ENCODE data around the gene FBXO7.
"Not testable (repeated sequence)": the region's sequence is repeated elsewhere in the genome, so short reads cannot be mapped to it uniquely, and the experiment has no call there.

The FBXO7 gene

GRCh38 chr22:32474635-32475467 lies at the start of gene FBXO7:
FBXO7 (plus strand) TSS chr22:32474811; CDS start chr22:32475003, 192 bp downstream.
- DNase-seq (ENCODE audit: low read depth in 2 of 2) = peak; percentile 79 to 83

DNA sequence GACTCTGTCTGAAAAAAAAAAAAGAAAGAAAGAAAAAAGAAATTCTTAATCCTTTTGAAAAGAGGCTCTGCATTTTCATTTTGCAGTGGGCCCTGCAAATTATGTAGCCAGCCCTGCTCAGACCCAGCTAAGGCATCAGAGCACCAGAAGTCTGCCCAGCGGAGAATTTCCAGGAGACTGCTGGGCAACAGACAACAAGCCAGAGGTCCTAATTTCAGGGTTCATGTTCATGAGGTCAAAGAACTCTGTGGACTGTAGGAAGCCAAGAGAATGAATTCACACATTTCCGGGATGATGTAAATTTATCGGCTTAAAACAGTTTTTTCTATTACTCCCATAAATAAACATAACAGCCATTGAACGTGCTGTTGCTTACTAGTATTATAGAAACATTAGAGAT lies 47.7 kb upstream of the FBXO7 start:
- no peak for DNase-seq (ENCODE audit: low read depth in 2 of 2)

- no peak for DNase-seq (ENCODE audit: low read depth in 2 of 2)
Measured at GRCh38 chr22:32430352-32430751, 44.3 kb upstream of the FBXO7 start.

DNA sequence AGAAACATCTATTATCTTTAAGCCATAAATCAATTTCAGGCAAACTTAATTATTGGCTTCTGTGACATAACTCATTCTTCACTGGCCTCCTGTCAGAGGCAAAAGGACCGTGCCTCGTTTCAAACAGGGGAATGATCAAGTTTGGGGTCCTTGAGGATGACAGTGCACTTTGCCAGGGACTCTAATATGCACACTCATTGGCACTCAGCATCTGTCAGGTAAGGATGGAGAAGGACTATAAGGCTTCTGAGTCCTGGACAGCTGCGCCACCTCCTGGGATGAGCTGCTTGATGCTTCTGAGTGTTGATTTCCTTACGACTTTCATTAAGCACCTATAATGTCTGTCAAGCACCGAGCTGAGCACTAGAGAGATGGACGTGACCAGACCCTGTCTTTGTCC lies 30.5 kb upstream of the FBXO7 start:
- no peak for DNase-seq (ENCODE audit: low read depth in 2 of 2)

DNA sequence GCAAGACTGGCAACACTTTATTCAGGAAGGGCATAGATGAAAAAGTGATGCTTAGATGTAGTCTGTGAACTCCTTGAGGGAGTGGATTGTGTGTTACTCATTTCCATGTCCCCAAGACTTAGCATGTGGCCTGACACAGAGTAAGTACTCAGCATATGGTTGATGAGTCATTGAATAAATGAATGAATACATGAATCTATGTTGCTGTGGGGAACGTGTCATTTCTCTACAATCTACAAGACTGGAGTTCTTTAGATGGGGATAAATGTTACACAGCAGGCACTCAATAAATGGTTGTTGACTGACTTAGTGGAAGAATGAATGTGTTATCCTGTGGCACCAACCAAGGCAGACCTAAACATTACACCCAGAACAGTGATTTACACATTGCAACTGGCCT lies 28.3 kb upstream of the FBXO7 start:
- DNase-seq (ENCODE audit: low read depth in 2 of 2) = no peak

DNA sequence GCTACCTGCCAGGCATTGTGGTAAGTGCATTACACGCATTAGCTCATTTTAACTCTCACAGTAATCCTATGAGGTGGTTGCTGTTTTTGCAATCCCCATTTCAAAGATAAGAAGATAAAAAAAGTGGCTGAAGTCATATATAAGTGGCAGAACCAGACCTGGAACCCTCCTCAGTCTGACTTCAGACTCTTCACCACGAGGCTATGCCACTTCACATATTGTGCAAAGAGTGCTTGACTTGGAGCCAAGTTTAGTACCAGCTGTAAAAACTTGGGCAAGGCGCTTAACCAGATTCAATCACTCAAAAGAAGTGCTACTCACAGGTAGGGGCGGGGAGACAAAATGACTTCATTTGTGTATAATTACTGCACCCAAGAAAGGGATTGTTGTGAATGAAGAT lies 25.6 kb upstream of the FBXO7 start:
- no peak for DNase-seq (ENCODE audit: low read depth in 2 of 2)

DNA sequence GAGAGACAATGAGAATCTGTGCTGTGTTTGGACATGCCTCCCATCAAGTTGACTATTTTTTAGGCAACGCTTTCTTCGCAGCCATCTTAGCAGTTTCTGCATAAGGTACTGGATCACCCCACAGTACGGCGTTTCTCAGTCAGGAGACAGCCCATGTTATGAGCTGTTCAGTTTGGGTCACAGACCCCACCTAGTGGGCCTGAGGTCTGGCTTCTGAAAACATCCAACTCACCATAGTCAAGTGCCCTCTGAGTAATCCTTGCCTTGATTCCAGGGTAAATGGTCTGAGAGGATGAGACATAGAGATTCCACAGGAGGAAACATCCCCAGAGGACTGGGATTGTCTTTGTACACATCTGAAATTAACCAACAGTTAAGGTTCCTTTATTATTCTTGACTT lies 17.6 kb upstream of the FBXO7 start:
- no peak for DNase-seq (ENCODE audit: low read depth in 2 of 2)

GRCh38 chr22:32462452-32462851 lies 12.2 kb upstream of the FBXO7 start:
- no peak for DNase-seq (ENCODE audit: low read depth in 2 of 2)

GRCh38 chr22:32465661-32466060 lies 8.9 kb upstream of the FBXO7 start:
- no peak for DNase-seq (ENCODE audit: low read depth in 2 of 2)

DNA sequence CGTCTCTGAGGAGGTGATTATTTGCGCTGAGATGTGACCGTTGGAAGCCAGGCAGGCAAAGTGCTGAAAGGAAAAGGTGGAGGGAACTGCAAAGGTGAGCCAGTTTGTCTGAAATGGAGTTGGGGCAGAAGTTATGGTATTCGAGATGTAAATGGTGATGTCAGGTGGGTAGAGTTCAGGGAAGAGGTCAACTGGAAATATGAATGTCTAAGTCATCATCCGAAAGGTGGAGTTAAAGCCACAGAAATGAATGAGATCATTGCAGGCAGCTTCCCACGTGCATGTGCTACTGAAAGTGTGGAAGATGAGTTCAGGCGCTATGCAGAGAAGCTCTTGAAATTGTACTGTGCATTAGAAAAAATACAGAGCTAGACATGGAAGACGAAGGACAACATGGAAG lies 8.1 kb upstream of the FBXO7 start:
- no peak for DNase-seq (ENCODE audit: low read depth in 2 of 2)

DNA sequence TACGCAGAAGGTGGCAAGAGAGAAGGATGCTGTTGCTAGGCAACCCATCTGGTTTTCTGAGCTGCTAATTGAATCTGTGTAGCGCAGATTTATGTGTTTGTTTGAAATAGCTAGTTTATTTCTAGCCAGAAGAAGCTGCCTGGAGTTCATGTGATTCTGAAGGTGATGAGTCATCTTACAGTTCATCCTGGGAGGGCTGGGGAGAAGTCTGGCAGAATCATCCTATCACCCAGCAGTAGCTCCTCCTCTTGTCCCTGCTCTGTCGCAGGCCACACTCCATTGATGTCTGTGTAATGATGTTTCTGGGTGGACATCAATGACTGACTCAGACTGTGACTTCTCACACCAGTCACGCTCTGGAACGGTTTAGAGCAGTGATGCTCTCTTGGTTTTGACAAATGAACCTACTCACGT lies 4.8 kb upstream of the FBXO7 start:
- no peak for DNase-seq (ENCODE audit: low read depth in 2 of 2)

DNA sequence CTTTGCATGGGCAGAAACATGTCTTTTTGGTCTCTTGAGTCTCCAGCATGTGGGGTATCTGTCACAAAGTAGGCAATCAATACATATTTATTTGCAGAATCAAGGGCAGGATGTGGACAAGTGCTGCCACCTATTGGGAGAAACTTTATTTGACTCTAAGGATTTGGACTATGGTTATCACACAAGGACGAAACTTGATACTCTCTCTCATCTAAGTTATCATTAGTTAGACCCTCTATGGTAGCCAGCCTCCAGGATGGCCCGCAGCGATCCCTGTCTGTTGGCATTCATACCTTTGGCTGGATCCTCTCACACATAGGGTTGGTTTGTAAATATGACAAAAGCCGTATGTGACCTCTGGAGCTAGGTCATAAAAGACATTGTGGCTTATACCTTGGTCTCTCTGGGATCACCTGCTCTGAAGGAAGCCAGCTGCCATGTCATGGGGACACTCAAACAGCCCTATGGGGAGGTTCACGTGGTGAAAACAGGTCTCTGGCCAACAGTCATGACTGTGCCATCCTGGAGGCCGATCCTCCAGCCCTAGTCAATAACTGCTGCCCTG lies 1.1 kb upstream of the FBXO7 start:
- peak in 1 of 2 donors; percentile 42 for DNase-seq (ENCODE audit: low read depth in 2 of 2)

DNA sequence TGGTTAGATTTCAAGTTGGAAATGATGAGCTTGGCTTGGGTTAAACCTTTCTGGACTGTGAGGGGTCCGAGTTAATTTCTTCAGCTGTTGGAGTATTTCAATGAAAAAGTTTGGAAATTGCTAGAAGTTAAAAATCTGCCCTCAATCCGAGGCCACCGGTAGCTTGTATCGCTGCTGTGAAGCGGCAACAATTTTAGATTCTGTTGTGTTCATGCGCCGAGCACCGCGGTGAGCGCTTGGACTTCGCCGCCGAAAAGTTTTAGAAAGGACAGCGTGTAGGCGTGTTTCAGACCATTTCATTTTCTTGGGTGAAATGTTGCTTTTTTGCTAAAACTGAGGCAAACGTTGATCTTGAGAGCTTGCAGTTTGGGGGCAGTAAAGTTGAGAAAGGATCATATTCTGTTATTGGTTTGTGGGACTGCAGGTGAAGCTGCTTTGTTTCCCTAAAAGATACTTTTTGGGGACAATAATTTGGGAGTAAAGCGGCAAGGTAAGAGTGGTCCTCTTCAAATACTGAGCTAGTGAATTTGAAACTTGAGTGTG lies 928 bp downstream of the FBXO7 start:
- no peak for DNase-seq (ENCODE audit: low read depth in 2 of 2)

DNA sequence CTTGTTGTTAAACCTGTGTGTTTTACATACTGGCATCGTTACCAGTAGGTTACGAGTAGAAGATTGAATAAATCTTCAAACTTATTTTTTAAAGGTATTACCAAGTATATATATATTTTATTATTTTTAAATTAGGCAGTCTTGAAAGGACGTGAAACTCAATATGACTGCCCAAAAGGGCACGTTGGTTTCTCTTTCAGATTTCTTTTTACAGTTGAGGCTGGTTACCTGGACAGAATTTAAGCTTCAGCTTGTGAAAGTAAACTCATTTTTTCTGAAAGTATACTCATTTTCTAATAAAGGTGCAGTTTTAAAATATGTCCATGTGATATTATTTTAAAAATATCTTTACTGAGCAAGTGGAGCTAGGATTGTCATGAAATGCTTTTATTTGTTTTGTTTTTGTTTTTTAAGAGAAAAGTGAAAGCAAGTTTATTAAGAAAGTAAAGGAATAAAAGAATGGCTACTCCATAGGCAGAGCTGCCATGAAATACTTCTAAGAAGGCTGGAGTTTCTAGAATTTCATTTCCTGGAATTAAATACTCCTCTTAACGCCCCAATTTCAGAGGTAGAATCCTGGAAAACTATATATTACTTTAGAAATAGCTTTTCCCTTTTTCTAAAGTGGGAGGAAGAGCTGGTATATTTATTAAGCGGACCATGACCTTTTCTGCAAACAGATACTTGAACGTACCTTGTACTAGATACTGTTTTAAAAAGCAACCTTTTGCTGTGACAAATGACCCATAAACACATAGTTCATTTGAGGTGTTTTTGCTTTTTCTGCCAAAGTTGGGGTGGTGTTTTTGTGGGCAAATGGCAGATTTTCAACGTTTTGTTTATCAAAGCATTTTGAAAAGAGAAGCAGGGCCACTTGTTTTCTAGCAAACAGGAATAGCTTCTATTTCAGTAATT lies 1.9 kb downstream of the FBXO7 start:
- DNase-seq (ENCODE audit: low read depth in 2 of 2) = no peak

DNA sequence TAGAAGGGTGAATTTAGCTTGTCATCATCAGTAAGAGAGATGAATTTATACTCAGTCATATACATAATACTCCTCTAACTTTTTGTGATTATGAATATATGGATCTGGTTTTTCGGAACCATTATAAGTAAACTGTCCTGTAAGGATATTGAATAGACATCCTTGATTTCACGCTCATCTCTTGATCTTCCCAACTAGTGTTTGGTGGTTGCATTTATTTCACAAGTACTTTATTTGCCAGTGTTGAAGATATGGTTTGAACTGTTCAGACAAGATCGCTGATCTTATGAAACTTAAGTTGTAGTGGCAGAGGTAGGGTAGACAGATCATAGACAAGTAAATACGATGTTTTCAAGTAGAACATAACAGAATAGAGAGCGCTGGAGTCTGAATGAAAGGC lies 3.0 kb downstream of the FBXO7 start:
- DNase-seq (ENCODE audit: low read depth in 2 of 2) = no peak

GRCh38 chr22:32478552-32478951 lies 3.9 kb downstream of the FBXO7 start:
- not testable (repeated sequence) for DNase-seq (ENCODE audit: low read depth in 2 of 2)

GRCh38 chr22:32478994-32479393 lies 4.4 kb downstream of the FBXO7 start:
- DNase-seq (ENCODE audit: low read depth in 2 of 2) = no peak

DNA sequence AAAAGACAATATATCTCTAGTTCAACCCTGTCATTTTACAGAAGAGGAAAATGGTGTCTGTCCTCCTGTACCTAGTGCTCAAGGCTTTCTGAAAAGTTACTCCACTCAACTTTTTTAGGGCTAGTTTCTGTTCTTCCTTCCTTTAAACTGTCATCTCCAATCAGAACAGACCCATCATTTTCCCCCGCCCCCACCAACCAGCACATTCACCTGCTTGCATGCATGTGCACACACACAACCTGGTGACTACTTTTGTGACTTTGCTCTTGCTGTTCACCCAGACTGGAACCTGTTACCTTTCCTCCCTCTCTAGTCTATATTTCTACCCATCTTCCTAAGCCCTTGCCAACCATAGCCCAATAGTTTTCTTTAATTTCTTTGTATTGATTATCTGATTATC lies 5.6 kb downstream of the FBXO7 start:
- DNase-seq (ENCODE audit: low read depth in 2 of 2) = peak in 1 of 2 donors; percentile 17

- DNase-seq (ENCODE audit: low read depth in 2 of 2) = peak in 1 of 2 donors; percentile 17
Measured at GRCh38 chr22:32482708-32483107, 8.1 kb downstream of the FBXO7 start.

DNA sequence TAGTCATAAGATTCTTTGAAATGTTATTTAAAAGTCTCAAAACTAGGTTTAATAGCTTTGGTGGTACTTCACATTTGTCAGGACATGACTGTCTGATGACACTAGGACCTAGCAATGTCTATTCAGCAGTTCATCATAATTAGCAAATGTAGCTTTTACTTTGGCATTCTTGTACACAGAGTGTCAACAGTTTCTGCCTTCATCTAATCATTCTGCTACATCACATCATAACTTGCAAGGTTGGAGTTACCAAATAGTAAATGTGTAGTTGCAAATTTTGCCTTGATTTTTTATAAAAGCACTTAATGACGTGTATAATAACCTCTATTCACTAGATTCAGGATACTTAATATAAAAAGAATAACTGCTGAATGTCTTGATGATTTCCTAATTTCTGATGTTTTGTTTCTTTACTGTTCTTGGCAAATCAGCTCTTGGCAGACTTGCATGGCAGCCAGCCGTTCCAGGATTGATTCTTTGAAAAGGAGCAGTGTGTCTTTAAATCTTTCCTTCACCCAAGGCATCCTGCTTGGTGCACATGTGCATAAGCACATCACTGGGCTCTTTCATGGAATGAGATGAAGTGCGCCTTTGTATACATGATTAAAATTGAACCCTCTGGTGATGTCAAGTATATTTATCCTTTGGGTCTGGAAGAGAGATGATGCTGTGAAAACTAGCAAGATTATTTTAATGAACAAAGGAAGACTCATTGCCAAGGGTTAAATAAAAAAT lies 12.2 kb downstream of the FBXO7 start:
- no peak for DNase-seq (ENCODE audit: low read depth in 2 of 2)

GRCh38 chr22:32487461-32487860 lies 12.8 kb downstream of the FBXO7 start:
- no peak for DNase-seq (ENCODE audit: low read depth in 2 of 2)
